Measurements from ENCODE around the gene LYSMD4.

GRCh38 chr15:99702895-99703602, 30.2 kb downstream of the LYSMD4 start:
- no peak for TF ChIP-seq CTCF (IDR thresholded peaks at IDR 0.05; ENCODE audit: borderline replicate concordance, extremely low read depth, low read length, poor library complexity, severe bottlenecking)
- TF ChIP-seq EZH2 (IDR thresholded peaks at IDR 0.05; ENCODE audit: borderline replicate concordance, low read depth, low read length, severe bottlenecking) = no peak
